ENCODE results near the gene SLC25A5.
"Not testable (repeated sequence)": the region's sequence is repeated elsewhere in the genome, so short reads cannot be mapped to it uniquely, and the experiment has no call there.

Gene SLC25A5

DNA sequence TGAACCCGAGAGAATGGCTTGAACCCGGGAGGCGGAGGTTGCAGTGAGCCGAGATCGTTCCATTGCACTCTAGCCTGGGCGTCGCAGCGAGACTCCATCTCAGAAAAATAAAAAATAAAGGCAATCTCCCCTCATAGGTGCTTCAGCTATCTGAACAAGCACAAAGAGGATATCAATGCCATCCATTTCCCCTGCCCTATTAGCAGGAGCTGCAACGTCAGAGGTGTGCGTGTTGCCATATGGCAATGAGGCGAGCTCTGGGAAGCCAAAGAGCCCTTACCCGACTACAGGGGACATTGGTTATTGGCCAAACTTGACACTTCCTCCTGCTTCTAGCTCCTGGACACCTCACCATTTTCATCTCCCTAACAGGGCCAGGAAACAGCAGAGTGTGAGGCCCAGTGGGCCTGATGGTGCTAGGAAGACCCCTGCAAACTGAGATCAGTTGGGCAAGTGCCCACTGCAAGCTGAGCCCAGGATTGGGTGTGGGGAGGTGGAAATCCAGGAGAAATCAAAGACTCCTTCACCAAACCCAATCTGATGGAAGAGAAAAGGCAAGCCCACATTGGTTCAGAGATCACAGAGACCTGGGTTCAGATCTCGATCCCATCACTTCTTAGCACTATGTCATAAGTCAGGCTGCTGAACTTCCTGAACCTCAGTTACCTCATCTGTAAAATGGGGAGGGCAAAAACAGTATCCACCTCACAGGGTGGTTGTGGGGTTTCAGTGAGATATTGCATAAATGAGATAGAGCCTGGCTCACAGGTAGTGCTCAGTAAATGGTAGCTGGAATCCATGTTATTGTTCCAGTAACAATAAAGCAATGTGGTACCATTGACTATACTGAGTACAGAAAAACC lies 21.2 kb downstream of the SLC25A5 start:
- H2AFZ ChIP-seq (ENCODE audit: low read length) = no peak overlapping the region
- no peaks in the 10 kb centered on the region for H3F3A ChIP-seq (ENCODE audit: insufficient read depth, low read length)

DNA sequence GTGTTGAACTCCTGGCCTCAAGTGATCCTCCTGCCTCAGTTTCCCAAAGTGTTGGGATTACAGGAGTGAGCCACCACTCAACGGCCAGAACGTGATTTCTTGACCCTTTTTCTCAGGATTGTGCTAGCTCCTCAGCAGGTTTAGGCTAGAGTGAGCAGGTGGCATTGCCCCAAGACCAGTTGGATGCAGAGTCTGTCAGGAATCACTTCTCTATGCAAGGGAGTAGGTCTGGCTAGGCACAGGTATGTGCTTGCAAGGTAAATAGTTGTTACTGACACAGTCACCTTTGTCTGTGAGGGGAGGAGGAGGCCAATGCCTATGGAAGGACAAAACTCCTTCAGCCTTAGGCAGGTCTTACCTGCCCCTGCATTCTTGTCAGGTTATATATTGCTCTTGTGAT lies 24.2 kb downstream of the SLC25A5 start:
- Histone ChIP-seq H3K9me3 (replicated peaks; ENCODE audit: insufficient read depth, low read length) (no peaks in the 10 kb centered on the region), H3K4me2 (ENCODE audit: low read depth, low read length) (no peak overlapping the region), H3K36me3 (replicated peaks; ENCODE audit: insufficient read depth, low read length) (no peaks in the 10 kb centered on the region), H2AFZ (ENCODE audit: low read length) (no peak overlapping the region), H3K9me2 (replicated peaks; ENCODE audit: insufficient read depth, low read length) (no peaks in the 10 kb centered on the region), H3F3A (ENCODE audit: insufficient read depth, low read length) (no peaks in the 10 kb centered on the region), H3K27me3 (replicated peaks; ENCODE audit: insufficient read depth, low read length) (no peaks in the 10 kb centered on the region), H3K79me2 (ENCODE audit: low read length) (no peaks in the 10 kb centered on the region), H4K20me1 (ENCODE audit: insufficient read depth, low read length) (no peaks in the 10 kb centered on the region), H3K4me1 (ENCODE audit: low read length) (peaks cover 19% of the 10 kb centered on the region), H3K27ac (ENCODE audit: low read length) (no peak overlapping the region), H3K9ac (ENCODE audit: low read length) (no peak overlapping the region), H3K4me3 (ENCODE audit: low read length) (no peak overlapping the region)
- TF ChIP-seq, protein P1, sequence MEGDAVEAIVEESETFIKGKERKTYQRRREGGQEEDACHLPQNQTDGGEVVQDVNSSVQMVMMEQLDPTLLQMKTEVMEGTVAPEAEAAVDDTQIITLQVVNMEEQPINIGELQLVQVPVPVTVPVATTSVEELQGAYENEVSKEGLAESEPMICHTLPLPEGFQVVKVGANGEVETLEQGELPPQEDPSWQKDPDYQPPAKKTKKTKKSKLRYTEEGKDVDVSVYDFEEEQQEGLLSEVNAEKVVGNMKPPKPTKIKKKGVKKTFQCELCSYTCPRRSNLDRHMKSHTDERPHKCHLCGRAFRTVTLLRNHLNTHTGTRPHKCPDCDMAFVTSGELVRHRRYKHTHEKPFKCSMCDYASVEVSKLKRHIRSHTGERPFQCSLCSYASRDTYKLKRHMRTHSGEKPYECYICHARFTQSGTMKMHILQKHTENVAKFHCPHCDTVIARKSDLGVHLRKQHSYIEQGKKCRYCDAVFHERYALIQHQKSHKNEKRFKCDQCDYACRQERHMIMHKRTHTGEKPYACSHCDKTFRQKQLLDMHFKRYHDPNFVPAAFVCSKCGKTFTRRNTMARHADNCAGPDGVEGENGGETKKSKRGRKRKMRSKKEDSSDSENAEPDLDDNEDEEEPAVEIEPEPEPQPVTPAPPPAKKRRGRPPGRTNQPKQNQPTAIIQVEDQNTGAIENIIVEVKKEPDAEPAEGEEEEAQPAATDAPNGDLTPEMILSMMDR (IDR thresholded peaks at IDR 0.05; ENCODE audit: low read length) = no peak
- no peak for DNase-seq

More for the DNA sequence above, 21.2 kb downstream of the SLC25A5 start:
- no peak overlapping the region for H3K4me2 ChIP-seq (ENCODE audit: low read depth, low read length)
- H3K4me3 ChIP-seq (ENCODE audit: low read length) = no peak overlapping the region
- no peaks in the 10 kb centered on the region for H4K20me1 ChIP-seq (ENCODE audit: insufficient read depth, low read length)
- TF ChIP-seq EZH2 (optimal IDR thresholded peaks at IDR 0.05; ENCODE audit: low read depth, low read length) (no peak), EZH2phosphoT487 (IDR thresholded peaks at IDR 0.05; ENCODE audit: low read length) (no peak)
- TF ChIP-seq, protein P1 (IDR thresholded peaks at IDR 0.05; ENCODE audit: low read length) = no peak
- H3K36me3 ChIP-seq (replicated peaks; ENCODE audit: insufficient read depth, low read length) = no peaks in the 10 kb centered on the region
- no peaks in the 10 kb centered on the region for H3K9me3 ChIP-seq (replicated peaks; ENCODE audit: insufficient read depth, low read length)
- no peak overlapping the region for H3K27ac ChIP-seq (ENCODE audit: low read length)
- no peaks in the 10 kb centered on the region for H3K9me2 ChIP-seq (replicated peaks; ENCODE audit: insufficient read depth, low read length)
- H3K79me2 ChIP-seq (ENCODE audit: low read length) = no peaks in the 10 kb centered on the region
- H3K4me1 ChIP-seq (ENCODE audit: low read length) = no peaks in the 10 kb centered on the region
- no peak for DNase-seq
- H3K27me3 ChIP-seq (replicated peaks; ENCODE audit: insufficient read depth, low read length) = no peaks in the 10 kb centered on the region
- no peak overlapping the region for H3K9ac ChIP-seq (ENCODE audit: low read length)

DNA sequence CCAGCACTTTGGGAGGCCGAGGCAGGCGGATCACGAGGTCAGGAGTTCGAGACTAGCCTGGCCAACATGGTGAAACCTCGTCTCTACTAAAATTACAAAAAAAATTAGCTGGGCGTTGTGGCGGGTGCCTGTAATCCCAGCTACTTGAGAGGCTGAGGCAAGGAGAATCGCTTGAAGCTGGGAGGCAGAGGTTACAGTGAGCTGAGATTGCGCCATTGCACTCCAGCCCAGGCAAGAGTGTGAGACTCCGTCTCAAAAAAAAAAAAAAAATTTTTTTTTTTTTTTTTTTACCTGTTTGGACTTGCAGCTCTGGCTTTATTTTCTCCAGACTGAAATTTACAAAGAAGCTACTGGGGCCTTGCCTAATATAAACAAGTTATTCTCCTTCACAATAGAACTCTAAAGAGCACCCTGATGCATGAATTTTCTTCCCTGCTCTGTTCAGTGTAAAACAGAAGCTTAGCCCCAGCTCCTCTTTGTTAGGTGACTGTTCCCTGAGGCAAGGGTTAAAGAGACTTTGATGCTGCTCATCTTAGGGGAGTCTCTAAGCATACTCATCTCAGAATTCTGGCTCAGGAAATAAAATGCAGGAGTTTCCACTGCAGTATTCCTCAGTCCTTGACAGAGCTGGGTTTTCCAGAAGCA lies 25.7 kb downstream of the SLC25A5 start:
- peaks cover 19% of the 10 kb centered on the region for H3K4me1 ChIP-seq (ENCODE audit: low read length)
- H3K79me2 ChIP-seq (ENCODE audit: low read length); H3K27ac ChIP-seq (ENCODE audit: low read length): not testable (repeated sequence)

More for the DNA sequence above, 25.7 kb downstream of the SLC25A5 start:
- not testable (repeated sequence) for H3K27me3 ChIP-seq (replicated peaks; ENCODE audit: insufficient read depth, low read length); H3K9ac ChIP-seq (ENCODE audit: low read length); H3K4me3 ChIP-seq (ENCODE audit: low read length); H3K9me2 ChIP-seq (replicated peaks; ENCODE audit: insufficient read depth, low read length); H3K4me2 ChIP-seq (ENCODE audit: low read depth, low read length); DNase-seq; H3K9me3 ChIP-seq (replicated peaks; ENCODE audit: insufficient read depth, low read length); H3F3A ChIP-seq (ENCODE audit: insufficient read depth, low read length); H3K36me3 ChIP-seq (replicated peaks; ENCODE audit: insufficient read depth, low read length); H4K20me1 ChIP-seq (ENCODE audit: insufficient read depth, low read length); H2AFZ ChIP-seq (ENCODE audit: low read length)

All from MM.1S (cell line).